ENCODE results near the gene AMPD1.

DNA sequence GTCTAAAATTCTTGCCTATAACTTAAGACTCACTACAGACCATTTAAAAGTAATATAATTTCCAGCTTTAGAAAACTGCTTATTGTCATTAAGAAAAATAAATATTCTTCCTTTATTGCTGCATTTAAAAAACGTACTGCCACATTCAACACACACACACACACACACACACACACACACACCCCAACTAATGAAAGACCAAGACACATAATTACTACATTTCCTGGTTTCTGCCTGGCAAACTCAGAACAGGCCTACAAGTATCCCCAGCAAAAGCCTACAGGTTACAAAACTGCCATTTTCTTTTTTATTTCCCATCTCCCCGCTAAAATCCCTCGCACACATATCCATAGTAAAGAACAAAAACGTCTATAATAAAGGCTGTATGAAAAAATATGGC, 27.0 kb downstream of the AMPD1 start:
- TF ChIP-seq, protein P1, sequence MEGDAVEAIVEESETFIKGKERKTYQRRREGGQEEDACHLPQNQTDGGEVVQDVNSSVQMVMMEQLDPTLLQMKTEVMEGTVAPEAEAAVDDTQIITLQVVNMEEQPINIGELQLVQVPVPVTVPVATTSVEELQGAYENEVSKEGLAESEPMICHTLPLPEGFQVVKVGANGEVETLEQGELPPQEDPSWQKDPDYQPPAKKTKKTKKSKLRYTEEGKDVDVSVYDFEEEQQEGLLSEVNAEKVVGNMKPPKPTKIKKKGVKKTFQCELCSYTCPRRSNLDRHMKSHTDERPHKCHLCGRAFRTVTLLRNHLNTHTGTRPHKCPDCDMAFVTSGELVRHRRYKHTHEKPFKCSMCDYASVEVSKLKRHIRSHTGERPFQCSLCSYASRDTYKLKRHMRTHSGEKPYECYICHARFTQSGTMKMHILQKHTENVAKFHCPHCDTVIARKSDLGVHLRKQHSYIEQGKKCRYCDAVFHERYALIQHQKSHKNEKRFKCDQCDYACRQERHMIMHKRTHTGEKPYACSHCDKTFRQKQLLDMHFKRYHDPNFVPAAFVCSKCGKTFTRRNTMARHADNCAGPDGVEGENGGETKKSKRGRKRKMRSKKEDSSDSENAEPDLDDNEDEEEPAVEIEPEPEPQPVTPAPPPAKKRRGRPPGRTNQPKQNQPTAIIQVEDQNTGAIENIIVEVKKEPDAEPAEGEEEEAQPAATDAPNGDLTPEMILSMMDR (conservative IDR thresholded peaks at IDR 0.05), result no peak
- TF ChIP-seq ZFX (IDR thresholded peaks at IDR 0.05), result no peak

Measured in C4-2B (cell line).